ENCODE results near the gene NFKB1.

GRCh38 chr4:102614801-102615200 lies 113.6 kb downstream of the NFKB1 start:
- TF ChIP-seq ZSCAN20 (CRISPR knock-in tag; IDR thresholded peaks at IDR 0.05) (no peak), EP300 (IDR thresholded peaks at IDR 0.05) (no peak), MAX (IDR thresholded peaks at IDR 0.05) (no peak), RAD21 (conservative IDR thresholded peaks at IDR 0.05 in 1 of 2, IDR thresholded peaks at IDR 0.05 in 1 of 2) (no peak), CTCF (IDR thresholded peaks at IDR 0.05) (no peak), MAZ (IDR thresholded peaks at IDR 0.05; ENCODE audit: borderline replicate concordance, low read depth, low read length) (no peak), GATA3 (IDR thresholded peaks at IDR 0.05; ENCODE audit: borderline replicate concordance) (no peak), POLR2A (IDR thresholded peaks at IDR 0.05; ENCODE audit: low read length) (no peak), HES2 (IDR thresholded peaks at IDR 0.05) (no peak)

Data from A549 (cell line).